ENCODE measurements around the gene ACAA2. TPM values are rescaled to one million over a fixed set of nuclear protein-coding genes. Genes with fewer than 3 reads are reported as not detected.

The ACAA2 gene
- total RNA-seq (66.8 TPM), polyA plus RNA-seq (ENCODE audit: insufficient read depth in 1 of 8, insufficient read length in 8 of 8, low replicate concordance in 1 of 8) (10 to 100 TPM; 56.4 to 73.9 (median 67.9) TPM)
- long read RNA-seq, donor 1, transcript ACAA2-201 (10 exons, 3,350 nt) = major isoform, 11 of 34 reads
- long read RNA-seq, donor 1, partial matches to known transcripts = 20 of 34 reads
- long read RNA-seq, donor 1, other reads (novel, unspliced or antisense) = 0 of 34 reads
- long read RNA-seq, donor 2, partial matches to known transcripts = 0 of 2 reads
- long read RNA-seq, donor 2, other reads (novel, unspliced or antisense) = 0 of 2 reads
- long read RNA-seq, donor 3, transcript ACAA2-201 (10 exons, 3,350 nt) = major isoform, 11 of 61 reads
- long read RNA-seq, donor 3, partial matches to known transcripts = 45 of 61 reads
- long read RNA-seq, donor 3, other reads (novel, unspliced or antisense) = 0 of 61 reads
- long read RNA-seq, donor 4, transcript ACAA2-201 (10 exons, 3,350 nt) = major isoform, 10 of 28 reads
- long read RNA-seq, donor 4, partial matches to known transcripts = 12 of 28 reads
- long read RNA-seq, donor 4, other reads (novel, unspliced or antisense) = 0 of 28 reads
- long read RNA-seq, donor 5, transcript ACAA2-201 (10 exons, 3,350 nt) = major isoform, 33 of 129 reads
- long read RNA-seq, donor 5, partial matches to known transcripts = 82 of 129 reads
- long read RNA-seq, donor 5, other reads (novel, unspliced or antisense) = 6 of 129 reads
- long read RNA-seq, donor 6, transcript ACAA2-205 (10 exons, 1,657 nt) = minor isoform, 9 of 101 reads
- long read RNA-seq, donor 6, transcript ACAA2-201 (10 exons, 3,350 nt) = major isoform, 29 of 101 reads
- long read RNA-seq, donor 6, partial matches to known transcripts = 59 of 101 reads
- long read RNA-seq, donor 6, other reads (novel, unspliced or antisense) = 0 of 101 reads
- long read RNA-seq, donor 7, transcript ACAA2-201 (10 exons, 3,350 nt) = major isoform, 27 of 75 reads
- long read RNA-seq, donor 7, partial matches to known transcripts = 45 of 75 reads
- long read RNA-seq, donor 7, other reads (novel, unspliced or antisense) = 0 of 75 reads
- long read RNA-seq, donor 8, transcript ACAA2-207 (2 exons, 1,850 nt) = minor isoform, 6 of 52 reads
- long read RNA-seq, donor 8, transcript ACAA2-201 (10 exons, 3,350 nt) = major isoform, 12 of 52 reads
- long read RNA-seq, donor 8, partial matches to known transcripts = 33 of 52 reads
- long read RNA-seq, donor 8, other reads (novel, unspliced or antisense) = 0 of 52 reads
- long read RNA-seq, donor 9, transcript ACAA2-201 (10 exons, 3,350 nt) = major isoform, 20 of 42 reads
- long read RNA-seq, donor 9, partial matches to known transcripts = 21 of 42 reads
- long read RNA-seq, donor 9, other reads (novel, unspliced or antisense) = 0 of 42 reads
- long read RNA-seq, donor 10, transcript ACAA2-201 (10 exons, 3,350 nt) = major isoform, 28 of 76 reads
- long read RNA-seq, donor 10, partial matches to known transcripts = 38 of 76 reads
- long read RNA-seq, donor 10, other reads (novel, unspliced or antisense) = 5 of 76 reads
- long read RNA-seq, donor 11, transcript ACAA2-201 (10 exons, 3,350 nt) = major isoform, 17 of 62 reads
- long read RNA-seq, donor 11, partial matches to known transcripts = 42 of 62 reads
- long read RNA-seq, donor 11, other reads (novel, unspliced or antisense) = 0 of 62 reads

GRCh38 chr18:49813319-49814146, at the start of gene ACAA2:
TSS of gene ACAA2 (minus strand) at chr18:49813533. CDS start at chr18:49813484, 49 bp downstream.
- Histone ChIP-seq H3K9me3 (replicated peaks; ENCODE audit: control insufficient read depth, low read depth, low read length) (peaks cover 4% of the 10 kb centered on the region), H3K27ac (ENCODE audit: low read length) (peak within 1 kb of the TSS; percentile 97), H3K36me3 (ENCODE audit: control insufficient read depth, insufficient read depth, low read length) (no peaks in the 10 kb centered on the region), H3K27me3 (ENCODE audit: control insufficient read depth, insufficient read depth, low read length) (no peaks in the 10 kb centered on the region), H3K4me1 (ENCODE audit: control insufficient read depth, insufficient read depth, low read length) (peaks cover 12% of the 10 kb centered on the region), H3K4me3 (ENCODE audit: low read length) (peak within 1 kb of the TSS; percentile 67)
- DNase-seq = peak; percentile 92
- under 1% methylated on average over 72 of the region's 74 CpGs for WGBS (ENCODE audit: insufficient coverage)

- no peaks in the 10 kb centered on the region for H3K9me3 ChIP-seq (replicated peaks; ENCODE audit: control insufficient read depth, low read depth, low read length)
- H3K36me3 ChIP-seq (ENCODE audit: control insufficient read depth, insufficient read depth, low read length) = no peaks in the 10 kb centered on the region
- WGBS (ENCODE audit: insufficient coverage) = 84% methylated on average over 11 of the region's 13 CpGs
- DNase-seq = no peak
- no peak overlapping the region for H3K27ac ChIP-seq (ENCODE audit: low read length)
- H3K4me3 ChIP-seq (ENCODE audit: low read length) = no peak overlapping the region
- H3K4me1 ChIP-seq (ENCODE audit: control insufficient read depth, insufficient read depth, low read length) = peaks cover 5% of the 10 kb centered on the region
- H3K27me3 ChIP-seq (ENCODE audit: control insufficient read depth, insufficient read depth, low read length) = peaks cover 2% of the 10 kb centered on the region
Measured at GRCh38 chr18:49862656-49863385, 49.5 kb upstream of the ACAA2 start.

- Histone ChIP-seq H3K4me1 (ENCODE audit: control insufficient read depth, insufficient read depth, low read length) (peaks cover 5% of the 10 kb centered on the region), H3K9me3 (replicated peaks; ENCODE audit: control insufficient read depth, low read depth, low read length) (no peaks in the 10 kb centered on the region), H3K4me3 (ENCODE audit: low read length) (no peak overlapping the region), H3K27ac (ENCODE audit: low read length) (no peak overlapping the region), H3K27me3 (ENCODE audit: control insufficient read depth, insufficient read depth, low read length) (peaks cover 2% of the 10 kb centered on the region), H3K36me3 (ENCODE audit: control insufficient read depth, insufficient read depth, low read length) (no peaks in the 10 kb centered on the region)
- WGBS (ENCODE audit: insufficient coverage) = 51% methylated on average over 2 of the region's 3 CpGs
- DNase-seq = no peak
Measured at GRCh38 chr18:49861659-49862058, 48.3 kb upstream of the ACAA2 start.

- DNase-seq = no peak
- Histone ChIP-seq H3K27ac (ENCODE audit: low read length) (no peak overlapping the region), H3K36me3 (ENCODE audit: control insufficient read depth, insufficient read depth, low read length) (no peaks in the 10 kb centered on the region), H3K9me3 (replicated peaks; ENCODE audit: control insufficient read depth, low read depth, low read length) (no peaks in the 10 kb centered on the region), H3K27me3 (ENCODE audit: control insufficient read depth, insufficient read depth, low read length) (peaks cover 2% of the 10 kb centered on the region), H3K4me3 (ENCODE audit: low read length) (no peak overlapping the region), H3K4me1 (ENCODE audit: control insufficient read depth, insufficient read depth, low read length) (peaks cover 5% of the 10 kb centered on the region)
- WGBS (ENCODE audit: insufficient coverage) = 81% methylated on average over 12 of the region's 12 CpGs
Measured at GRCh38 chr18:49859725-49860124, 46.4 kb upstream of the ACAA2 start.

GRCh38 chr18:49859021-49859359, 45.7 kb upstream of the ACAA2 start:
- Histone ChIP-seq H3K4me1 (ENCODE audit: control insufficient read depth, insufficient read depth, low read length) (peaks cover 5% of the 10 kb centered on the region), H3K27ac (ENCODE audit: low read length) (no peak overlapping the region)
- WGBS (ENCODE audit: insufficient coverage) = 67% methylated on average over 5 of the region's 6 CpGs

GRCh38 chr18:49858309-49859020, 45.1 kb upstream of the ACAA2 start:
- Histone ChIP-seq H3K27me3 (ENCODE audit: control insufficient read depth, insufficient read depth, low read length) (no peaks in the 10 kb centered on the region), H3K4me3 (ENCODE audit: low read length) (no peak overlapping the region), H3K9me3 (replicated peaks; ENCODE audit: control insufficient read depth, low read depth, low read length) (no peaks in the 10 kb centered on the region), H3K4me1 (ENCODE audit: control insufficient read depth, insufficient read depth, low read length) (peaks cover 5% of the 10 kb centered on the region), H3K36me3 (ENCODE audit: control insufficient read depth, insufficient read depth, low read length) (no peaks in the 10 kb centered on the region), H3K27ac (ENCODE audit: low read length) (no peak overlapping the region)
- 81% methylated on average over 4 of the region's 11 CpGs for WGBS (ENCODE audit: insufficient coverage)
- peak; percentile 64 for DNase-seq

More at GRCh38 chr18:49859021-49859359, 45.7 kb upstream of the ACAA2 start:
- no peaks in the 10 kb centered on the region for H3K36me3 ChIP-seq (ENCODE audit: control insufficient read depth, insufficient read depth, low read length)
- no peak overlapping the region for H3K4me3 ChIP-seq (ENCODE audit: low read length)
- peaks cover 2% of the 10 kb centered on the region for H3K27me3 ChIP-seq (ENCODE audit: control insufficient read depth, insufficient read depth, low read length)
- DNase-seq = no peak
- H3K9me3 ChIP-seq (replicated peaks; ENCODE audit: control insufficient read depth, low read depth, low read length) = no peaks in the 10 kb centered on the region

- no peak for DNase-seq
- H3K36me3 ChIP-seq (ENCODE audit: control insufficient read depth, insufficient read depth, low read length) = no peaks in the 10 kb centered on the region
- H3K4me3 ChIP-seq (ENCODE audit: low read length) = no peak overlapping the region
- peaks cover 5% of the 10 kb centered on the region for H3K4me1 ChIP-seq (ENCODE audit: control insufficient read depth, insufficient read depth, low read length)
- WGBS (ENCODE audit: insufficient coverage) = 50% methylated on average over 1 of the region's 3 CpGs
- no peak overlapping the region for H3K27ac ChIP-seq (ENCODE audit: low read length)
- H3K9me3 ChIP-seq (replicated peaks; ENCODE audit: control insufficient read depth, low read depth, low read length) = no peaks in the 10 kb centered on the region
- H3K27me3 ChIP-seq (ENCODE audit: control insufficient read depth, insufficient read depth, low read length) = no peaks in the 10 kb centered on the region
Measured at GRCh38 chr18:49857708-49858107, 44.4 kb upstream of the ACAA2 start.

- Histone ChIP-seq H3K4me3 (ENCODE audit: low read length) (no peak overlapping the region), H3K9me3 (replicated peaks; ENCODE audit: control insufficient read depth, low read depth, low read length) (no peaks in the 10 kb centered on the region), H3K27ac (ENCODE audit: low read length) (no peak overlapping the region), H3K27me3 (ENCODE audit: control insufficient read depth, insufficient read depth, low read length) (no peaks in the 10 kb centered on the region), H3K36me3 (ENCODE audit: control insufficient read depth, insufficient read depth, low read length) (no peaks in the 10 kb centered on the region), H3K4me1 (ENCODE audit: control insufficient read depth, insufficient read depth, low read length) (peaks cover 5% of the 10 kb centered on the region)
- no peak for DNase-seq
- WGBS (ENCODE audit: insufficient coverage) = no CpG with 5 or more reads among the region's 6 CpGs
Measured at GRCh38 chr18:49856496-49856895, 43.2 kb upstream of the ACAA2 start.

Data from muscle of leg (tissue), 16 donors.